HEK293 (cell line): ENCODE results near the gene AGRN.

ENCODE experiments used
- ZNF292 ChIP-seq: fragments of 450-650 bp; formaldehyde crosslinking; IDR thresholded peaks from 2 replicates; pipeline ENCODE4 v1.5.1; 2016; ENCODE audit warnings: low read depth, missing biosample characterization, missing genetic modification characterization, borderline replicate concordance
- ZSCAN23 ChIP-seq: fragments of 450-650 bp; formaldehyde crosslinking; IDR thresholded peaks from 2 replicates; pipeline ENCODE4 v1.5.1; 2016; ENCODE audit warnings: missing biosample characterization, missing genetic modification characterization
- TF ChIP-seq, protein P1 (sequence below): fragments of 450-650 bp; formaldehyde crosslinking; IDR thresholded peaks from 2 replicates; pipeline ENCODE4 v1.5.1; 2016; ENCODE audit warnings: missing biosample characterization, missing genetic modification characterization
- TF ChIP-seq, protein P2 (sequence below): fragments of 450-650 bp; formaldehyde crosslinking; IDR thresholded peaks from 2 replicates; pipeline ENCODE4 v1.5.1; 2016; ENCODE audit warnings: missing biosample characterization, missing genetic modification characterization, low read depth

DNA sequence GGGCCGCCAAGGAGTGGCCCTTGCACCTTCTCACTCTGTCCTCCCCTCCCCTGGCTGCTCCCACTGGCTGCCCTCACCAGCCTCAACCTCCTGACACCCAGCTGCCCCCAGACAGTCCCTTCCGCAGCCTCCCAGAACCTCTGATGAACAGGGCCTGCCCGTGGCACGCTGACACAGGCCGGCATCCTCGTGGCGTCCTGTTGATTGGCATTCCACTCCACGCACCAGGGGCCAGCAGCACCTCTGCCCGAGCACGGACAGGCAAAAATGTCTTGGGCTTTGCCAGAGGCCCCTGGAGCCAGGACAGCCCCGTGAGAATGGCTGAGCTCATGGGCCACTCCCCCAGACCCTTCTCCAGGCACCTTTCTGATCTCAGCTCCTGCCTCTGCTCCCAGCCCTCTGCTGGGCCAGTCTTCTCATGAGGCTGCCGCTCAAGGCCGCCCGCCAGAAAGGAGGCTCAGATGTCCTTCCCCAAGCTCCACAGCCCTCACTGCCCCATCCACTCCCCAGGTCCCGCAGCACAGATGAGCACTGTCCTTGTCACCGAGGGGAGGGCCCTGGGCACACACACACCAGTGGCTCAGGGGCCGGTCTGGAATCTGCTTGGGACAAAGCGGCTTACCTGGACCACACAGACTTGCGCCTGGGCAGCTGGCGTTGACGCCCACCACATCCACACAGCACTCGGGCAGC, 70.0 kb downstream of the AGRN start:
- TF ChIP-seq, protein P1, sequence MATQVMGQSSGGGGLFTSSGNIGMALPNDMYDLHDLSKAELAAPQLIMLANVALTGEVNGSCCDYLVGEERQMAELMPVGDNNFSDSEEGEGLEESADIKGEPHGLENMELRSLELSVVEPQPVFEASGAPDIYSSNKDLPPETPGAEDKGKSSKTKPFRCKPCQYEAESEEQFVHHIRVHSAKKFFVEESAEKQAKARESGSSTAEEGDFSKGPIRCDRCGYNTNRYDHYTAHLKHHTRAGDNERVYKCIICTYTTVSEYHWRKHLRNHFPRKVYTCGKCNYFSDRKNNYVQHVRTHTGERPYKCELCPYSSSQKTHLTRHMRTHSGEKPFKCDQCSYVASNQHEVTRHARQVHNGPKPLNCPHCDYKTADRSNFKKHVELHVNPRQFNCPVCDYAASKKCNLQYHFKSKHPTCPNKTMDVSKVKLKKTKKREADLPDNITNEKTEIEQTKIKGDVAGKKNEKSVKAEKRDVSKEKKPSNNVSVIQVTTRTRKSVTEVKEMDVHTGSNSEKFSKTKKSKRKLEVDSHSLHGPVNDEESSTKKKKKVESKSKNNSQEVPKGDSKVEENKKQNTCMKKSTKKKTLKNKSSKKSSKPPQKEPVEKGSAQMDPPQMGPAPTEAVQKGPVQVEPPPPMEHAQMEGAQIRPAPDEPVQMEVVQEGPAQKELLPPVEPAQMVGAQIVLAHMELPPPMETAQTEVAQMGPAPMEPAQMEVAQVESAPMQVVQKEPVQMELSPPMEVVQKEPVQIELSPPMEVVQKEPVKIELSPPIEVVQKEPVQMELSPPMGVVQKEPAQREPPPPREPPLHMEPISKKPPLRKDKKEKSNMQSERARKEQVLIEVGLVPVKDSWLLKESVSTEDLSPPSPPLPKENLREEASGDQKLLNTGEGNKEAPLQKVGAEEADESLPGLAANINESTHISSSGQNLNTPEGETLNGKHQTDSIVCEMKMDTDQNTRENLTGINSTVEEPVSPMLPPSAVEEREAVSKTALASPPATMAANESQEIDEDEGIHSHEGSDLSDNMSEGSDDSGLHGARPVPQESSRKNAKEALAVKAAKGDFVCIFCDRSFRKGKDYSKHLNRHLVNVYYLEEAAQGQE (tag by site-specific recombination): no peak
- TF ChIP-seq ZNF292 (tag by site-specific recombination) (no peak), ZSCAN23 (no peak)
- TF ChIP-seq, protein P2, sequence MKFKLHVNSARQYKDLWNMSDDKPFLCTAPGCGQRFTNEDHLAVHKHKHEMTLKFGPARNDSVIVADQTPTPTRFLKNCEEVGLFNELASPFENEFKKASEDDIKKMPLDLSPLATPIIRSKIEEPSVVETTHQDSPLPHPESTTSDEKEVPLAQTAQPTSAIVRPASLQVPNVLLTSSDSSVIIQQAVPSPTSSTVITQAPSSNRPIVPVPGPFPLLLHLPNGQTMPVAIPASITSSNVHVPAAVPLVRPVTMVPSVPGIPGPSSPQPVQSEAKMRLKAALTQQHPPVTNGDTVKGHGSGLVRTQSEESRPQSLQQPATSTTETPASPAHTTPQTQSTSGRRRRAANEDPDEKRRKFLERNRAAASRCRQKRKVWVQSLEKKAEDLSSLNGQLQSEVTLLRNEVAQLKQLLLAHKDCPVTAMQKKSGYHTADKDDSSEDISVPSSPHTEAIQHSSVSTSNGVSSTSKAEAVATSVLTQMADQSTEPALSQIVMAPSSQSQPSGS: no peak
